NCI-H1048 (cell line): ENCODE measurements around the gene IGLL1.
"Not testable (repeated sequence)": the region's sequence is repeated elsewhere in the genome, so short reads cannot be mapped to it uniquely, and the experiment has no call there.

Experiments used
- DNase-seq: peaks from one replicate; lab custom pipeline; 2025; lab: John Stamatoyannopoulos, UW

Gene IGLL1

DNA sequence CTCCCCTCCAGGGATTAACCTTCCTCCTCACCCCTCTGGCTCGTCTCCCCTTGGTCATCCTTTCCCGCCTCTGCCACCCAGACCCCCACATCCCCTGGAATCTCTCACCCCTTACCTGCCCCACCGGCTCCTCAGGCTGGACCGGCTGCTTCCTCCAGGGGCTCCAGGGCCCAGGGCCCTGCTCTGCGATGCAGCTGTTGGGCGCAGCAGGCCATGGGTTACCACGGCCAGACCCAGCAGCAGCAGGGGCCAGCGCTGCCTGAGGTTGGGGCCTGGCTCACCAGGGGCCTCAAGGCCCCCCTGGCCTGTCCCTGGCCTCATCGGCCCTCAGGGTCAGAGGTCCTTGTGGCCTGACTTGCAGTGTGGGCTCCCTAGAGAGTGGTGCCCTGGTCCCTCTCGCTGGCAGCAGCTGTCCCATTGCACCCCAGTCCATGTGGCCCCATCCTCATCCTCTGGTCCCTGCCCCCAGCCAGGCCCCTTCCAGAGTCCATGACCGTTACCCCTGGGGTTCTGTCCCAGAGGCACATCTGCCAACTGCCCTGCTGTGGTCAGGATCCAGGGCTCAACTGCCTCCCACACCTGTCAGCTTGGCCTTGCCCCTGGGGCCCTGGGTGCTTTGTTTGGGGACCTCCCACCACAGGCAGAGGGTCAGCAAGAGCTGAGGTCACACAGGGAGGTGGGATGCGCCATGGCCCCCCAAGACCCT lies at the start of gene IGLL1:
Gene IGLL1, minus strand, starts transcription at position 421 of the 706 bp plus-strand sequence. Its CDS starts 100 bp downstream, at position 321.
- DNase-seq = no peak

DNA sequence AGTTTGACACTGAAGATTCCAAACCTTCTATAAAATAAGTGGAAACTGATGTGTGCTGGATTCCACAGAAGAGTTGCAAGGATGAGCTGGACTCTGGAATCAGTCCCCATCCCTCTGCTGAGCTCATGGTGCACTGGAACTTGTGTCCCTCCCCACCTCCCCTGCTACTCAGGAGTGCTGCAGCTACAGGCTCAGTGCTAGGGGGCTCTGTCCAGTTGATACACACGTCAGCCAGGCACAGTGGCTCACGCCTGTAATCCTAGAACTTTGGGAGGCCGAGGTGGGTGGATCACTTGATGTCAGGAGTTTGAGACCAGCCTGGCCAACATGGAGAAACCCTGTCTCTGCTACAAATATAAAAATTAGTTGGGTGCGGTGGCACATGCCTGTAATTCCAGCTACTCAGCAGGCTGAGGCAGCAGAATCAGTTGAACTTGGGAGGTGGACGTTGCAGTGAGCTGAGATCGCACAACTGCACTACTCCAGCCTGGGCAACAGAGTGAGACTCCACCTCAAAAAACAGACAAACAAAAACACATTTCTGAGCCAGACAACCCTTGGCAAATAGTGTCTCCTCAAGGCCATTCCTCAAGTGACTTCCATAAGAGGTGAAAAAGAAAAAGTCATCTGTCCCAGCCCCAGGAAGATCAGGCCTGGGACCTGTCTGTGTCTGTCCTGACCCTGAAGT lies 48.1 kb upstream of the IGLL1 start:
- not testable (repeated sequence) for DNase-seq

DNA sequence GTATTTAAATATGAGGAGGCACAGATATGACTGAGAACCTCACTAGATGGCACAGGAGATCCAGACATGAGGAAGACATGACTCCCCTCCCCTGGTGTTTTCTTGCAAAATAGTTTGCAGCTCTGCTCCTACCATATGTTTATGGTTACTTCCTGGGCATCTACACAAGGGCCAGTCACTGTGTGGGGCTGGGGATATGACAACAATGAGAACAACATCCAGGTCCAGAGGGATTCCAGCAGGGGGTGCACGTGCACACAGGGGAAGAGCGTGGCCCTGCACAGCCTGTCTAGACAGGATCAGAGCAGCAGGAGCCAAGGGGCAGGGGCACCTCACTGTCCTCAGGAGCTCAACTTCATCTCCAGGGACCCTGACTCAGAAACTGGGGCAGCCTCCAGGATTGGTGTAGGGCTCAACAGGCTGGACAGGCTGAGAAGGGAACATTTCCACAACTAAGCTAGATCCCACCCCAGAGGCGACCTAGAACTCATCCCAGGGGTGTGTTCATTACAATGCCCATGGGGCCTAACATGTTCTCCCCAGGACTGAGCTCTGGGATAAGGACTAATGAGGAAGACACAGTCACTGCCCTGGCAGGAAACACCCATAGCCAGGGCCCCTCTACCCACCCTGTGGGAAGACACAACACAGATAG lies 47.4 kb upstream of the IGLL1 start:
- DNase-seq = not testable (repeated sequence)

DNA sequence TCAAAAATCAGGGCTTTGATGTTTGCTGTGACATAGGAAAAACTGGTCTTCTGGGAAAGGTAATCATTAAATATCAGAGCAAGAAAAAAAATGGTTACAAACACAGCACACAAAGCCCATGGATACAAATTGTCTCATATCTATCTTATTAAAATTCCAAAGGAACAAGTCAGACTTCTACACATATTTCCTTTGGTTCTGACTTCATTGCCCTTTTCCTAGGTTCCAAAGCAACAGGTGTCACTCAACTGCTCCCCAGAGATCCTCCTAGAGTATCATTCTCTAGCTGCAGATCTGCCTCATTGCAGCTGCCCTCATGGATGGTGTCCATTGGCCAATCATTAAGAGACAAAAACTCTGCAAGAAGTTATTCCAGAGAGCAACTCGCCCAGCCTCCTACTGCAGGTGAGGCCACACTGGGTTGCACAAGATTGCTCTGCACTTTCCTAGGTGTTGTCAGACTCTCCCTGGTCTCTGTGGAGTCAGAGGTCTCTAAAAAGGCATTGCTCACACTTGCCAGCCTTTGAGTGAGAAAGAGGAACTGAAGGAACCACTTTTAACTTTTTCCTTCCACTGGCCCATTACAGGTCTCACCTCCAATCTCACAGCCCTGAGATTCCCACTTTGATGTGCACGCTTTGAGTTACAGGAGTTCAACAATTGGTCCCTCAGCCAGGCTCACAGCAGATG lies 46.3 kb upstream of the IGLL1 start:
- DNase-seq = no peak

DNA sequence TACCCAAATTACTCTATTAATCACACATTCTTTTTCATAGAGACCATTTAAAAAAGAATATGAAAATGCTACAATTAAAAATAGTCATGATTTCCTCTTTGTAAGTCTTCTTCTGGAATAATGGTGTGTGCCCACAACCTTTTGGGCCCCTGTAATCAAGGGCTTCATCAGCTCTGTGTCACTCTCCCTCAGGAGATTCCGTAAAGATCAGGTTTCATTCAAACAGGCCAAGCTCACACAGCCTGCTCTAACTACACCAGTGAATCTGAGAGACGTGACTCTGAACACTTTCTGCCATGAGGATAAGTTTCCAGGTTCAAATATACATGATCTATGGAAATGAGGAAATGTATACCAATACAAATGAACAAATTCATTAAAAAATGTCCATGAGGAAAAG lies 42.5 kb upstream of the IGLL1 start:
- no peak for DNase-seq

DNA sequence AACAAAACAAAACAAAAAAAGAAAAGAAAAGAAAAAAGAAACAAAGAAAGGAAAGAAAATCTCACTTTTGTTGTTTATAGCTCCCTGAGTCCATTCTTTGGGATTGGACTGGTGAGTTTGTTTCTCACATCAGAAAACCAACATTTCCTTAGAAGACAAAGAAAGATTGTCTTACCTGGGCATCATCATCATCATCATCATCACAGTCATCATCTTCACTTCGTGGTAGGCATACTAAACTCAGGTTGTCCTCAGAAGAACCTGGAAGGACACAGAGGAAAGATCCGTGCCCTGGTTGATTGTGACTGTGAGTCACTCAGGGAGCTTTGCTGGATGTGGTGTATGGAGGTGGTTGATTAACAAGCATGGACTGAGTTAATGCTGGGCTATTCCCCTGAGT lies 41.8 kb upstream of the IGLL1 start:
- DNase-seq = not testable (repeated sequence)

DNA sequence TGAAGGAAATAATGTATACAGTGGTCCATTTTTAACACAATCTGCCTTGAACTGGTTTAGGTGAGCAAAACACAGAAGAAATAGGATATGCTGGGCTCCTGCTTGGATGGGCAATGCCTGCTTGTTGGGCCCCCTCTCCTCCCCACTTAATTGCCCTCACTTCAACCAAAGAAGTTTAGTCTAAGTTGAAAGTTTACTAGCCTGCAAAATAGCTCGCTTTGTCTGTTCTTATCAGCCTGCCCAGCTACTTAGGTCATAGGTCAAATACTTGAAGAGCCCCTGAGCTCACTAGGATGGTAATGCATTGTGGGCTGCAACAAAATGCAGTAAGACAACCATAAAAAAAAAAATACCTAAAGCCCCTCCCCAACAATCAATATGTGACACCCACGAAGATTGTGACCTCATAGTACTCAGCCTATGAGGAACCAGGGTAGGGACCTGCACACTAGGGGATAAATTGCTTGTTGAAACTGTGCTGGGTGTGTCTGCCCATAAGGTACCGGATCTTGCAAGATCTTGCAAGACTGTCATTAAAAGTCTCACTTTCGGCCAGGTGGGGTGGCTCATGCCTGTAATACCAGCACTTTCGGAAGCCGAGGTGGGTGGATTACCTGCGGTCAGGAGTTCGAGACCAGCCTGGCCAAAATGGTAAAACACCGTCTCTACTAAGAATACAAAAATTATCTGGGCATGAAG lies 41.1 kb upstream of the IGLL1 start:
- DNase-seq = no peak

DNA sequence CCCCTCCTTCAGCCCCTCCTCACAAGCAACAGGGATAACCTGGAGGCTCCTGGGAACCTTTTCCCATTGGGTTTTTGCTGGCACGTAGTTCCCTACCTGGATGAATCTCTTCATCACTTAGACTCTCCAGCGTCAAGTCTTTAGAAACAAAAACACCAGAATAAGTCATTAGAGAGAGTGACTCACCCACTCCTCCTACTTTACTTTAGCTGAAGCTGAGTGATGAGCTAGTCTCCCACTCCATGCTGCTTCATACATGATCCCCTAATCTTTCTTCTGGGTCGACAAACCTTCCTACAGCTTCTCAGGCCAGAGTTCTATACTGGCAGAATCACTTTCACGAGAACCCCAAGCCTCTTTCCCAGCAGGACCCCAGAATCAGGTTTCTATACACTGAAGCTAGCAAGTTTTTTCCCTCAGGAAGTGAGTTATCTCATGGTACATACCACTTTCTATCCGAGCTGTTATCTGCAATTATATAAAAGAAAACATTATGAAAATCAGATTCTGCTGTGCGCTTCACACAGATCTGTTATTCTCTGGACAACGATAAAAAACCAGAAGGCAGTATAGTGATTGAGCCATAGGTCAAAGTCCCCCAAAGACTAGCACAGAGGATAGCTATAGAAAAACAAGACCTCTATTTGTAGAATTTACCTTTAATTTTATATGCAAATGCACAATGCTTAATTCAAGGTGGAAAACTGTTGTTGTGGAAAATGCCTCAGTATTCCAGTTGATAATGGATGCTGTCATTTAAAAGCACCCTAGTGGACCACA lies 33.3 kb upstream of the IGLL1 start:
- no peak for DNase-seq

DNA sequence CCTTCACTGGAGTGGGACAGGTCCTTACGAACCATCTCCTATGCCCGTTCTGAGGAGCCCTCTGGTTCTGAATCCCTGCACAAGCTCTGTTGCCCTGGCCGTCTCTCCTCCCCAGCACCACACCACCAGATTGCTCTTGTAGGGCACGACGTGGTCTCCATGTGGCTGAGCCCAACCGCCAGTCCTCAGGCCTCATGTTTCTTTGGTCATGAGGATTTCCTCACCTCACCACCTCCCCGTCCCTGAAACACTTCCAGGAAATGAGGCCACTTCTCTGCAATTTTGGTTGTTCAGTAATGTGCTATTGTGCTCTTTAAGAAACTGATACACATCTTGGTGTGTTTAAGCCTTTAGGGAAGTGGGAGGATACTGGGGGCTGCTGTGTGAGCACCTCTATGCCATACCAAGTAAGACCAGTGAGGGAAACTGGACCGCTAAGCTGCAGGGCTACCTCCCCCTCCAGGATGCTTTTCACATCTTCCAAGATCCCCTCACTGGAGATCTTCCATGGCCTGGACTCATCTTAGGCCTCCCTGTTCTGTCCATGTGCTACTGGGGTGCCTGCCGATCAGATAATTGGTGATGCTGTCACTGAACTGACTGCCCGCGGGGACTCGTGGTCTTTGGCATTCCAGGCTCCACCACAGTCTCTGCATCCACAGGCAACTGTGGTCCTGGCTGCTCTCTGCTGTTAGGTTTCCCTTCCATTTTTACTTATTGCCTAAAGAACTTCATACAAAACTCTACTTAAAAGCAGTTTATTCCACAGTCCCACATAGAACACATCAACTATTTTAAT lies 30.1 kb upstream of the IGLL1 start:
- no peak for DNase-seq

DNA sequence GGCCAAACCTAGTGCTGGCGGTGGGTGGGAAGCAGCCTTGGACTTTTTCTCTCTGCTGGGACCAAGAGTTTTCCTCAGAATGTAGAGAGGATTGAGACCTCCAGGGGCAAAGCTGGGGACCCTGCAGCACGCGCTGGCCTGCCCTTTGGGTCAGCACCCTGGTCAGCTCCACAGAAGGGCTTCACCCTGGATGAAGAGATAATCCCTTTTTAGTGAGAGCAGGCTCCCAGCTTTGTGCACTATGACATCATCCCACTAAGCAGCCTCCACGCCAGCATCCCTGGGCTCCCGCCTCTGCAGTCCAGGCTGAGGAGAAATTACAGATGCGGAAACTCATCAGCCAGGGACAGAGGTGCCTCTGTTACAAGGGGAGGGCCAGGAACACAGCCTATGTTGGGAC lies 28.5 kb upstream of the IGLL1 start:
- no peak for DNase-seq

DNA sequence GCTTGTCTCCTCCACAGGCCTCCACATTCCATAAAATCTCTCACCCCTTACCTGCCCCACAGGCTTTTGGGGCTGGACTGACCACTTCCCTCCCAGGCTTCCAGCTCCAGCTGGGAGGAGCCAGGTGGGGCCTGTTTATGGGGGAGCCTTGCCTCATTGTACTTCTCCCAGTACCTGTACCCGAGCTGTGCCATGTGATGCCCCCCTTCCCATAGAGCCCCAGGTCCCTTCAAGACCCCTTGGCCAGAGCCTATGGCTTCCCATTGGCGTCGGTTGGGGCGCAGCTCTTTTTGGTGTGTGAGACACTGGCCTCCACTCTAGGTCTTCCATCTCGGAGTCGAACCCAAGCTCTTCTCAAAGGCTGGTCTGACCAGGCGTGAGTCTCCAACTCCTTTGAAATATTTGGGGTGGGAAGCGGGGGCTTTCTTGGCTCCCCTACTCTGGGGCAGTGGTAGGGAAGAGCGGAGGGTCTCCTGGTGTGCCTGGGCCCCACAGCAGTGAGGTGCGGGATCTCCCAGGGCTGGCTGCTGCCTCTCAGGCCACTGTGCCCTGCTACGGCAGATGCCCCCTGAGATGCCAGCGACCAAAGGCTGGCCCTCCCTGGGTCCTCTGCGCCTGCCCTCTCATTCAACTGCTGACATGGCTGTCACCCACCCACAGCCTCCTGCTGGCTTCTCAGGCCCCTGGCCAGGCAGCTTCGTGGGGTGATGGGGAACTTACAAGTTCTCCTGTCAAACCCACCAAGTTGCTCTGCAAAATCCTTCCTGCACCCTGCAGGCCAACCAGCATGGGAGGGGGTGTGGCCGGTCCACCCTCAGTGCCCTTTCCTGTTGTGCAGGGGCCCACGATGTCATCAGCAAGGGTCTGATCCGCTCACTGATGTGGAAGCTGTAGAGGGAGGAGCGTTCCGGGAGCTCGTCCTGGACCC lies 26.4 kb upstream of the IGLL1 start:
- no peak for DNase-seq

DNA sequence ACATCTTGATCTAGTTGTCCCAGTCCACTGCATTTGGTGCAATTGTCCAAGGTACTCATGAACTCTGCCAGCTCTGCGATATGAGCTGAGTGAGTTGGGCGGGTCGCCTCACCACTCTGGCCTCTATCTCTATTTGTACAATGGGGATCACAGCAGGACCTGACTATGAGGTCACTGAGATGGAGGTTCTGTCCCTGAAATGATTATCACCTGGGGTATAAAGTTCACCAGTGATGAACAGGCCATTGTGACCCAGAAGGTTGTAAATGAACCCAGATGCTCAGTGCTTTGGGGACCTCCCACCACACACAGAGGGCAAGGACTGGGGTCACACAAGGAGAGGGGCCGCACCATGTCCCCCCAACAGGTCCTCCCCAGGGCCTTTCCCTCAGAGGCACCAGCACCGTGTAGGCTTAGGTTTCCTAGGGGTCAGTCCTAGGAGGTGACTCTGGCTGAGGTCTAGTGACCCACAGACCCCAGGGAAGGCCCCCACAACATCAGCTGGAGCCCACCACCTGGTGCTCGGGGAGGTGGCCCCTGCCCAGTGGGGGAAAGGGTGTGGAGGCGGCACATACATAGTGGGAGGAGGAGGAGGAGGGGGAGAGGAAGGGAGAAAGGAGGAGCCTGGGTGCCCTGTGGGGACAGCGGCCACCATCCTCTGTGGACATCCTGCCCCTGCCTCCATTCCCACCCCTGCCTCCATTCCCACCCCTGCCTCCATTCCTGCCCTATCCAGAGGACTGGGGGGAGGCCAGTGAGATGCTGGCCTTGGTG lies 25.0 kb upstream of the IGLL1 start:
- DNase-seq = no peak

DNA sequence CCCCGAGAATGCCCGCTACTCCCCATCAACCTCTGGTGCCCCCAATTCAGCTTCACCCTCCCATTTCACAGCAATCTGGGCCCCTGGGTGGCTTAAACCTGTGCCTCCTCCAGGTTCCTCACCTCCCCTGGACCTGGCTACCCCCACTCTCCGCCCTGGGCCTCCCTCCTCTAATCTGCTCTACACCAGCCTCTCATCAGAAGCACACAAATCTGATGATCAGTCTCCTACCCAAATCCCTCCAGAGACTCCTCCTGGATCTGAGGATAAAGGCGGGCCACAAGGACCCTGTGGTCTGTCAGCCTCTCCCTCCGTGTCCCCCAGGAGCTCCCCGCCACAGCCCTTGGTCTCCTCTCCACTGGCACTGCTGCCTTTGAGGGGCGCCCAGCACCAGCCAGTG lies 23.2 kb upstream of the IGLL1 start:
- DNase-seq = no peak

DNA sequence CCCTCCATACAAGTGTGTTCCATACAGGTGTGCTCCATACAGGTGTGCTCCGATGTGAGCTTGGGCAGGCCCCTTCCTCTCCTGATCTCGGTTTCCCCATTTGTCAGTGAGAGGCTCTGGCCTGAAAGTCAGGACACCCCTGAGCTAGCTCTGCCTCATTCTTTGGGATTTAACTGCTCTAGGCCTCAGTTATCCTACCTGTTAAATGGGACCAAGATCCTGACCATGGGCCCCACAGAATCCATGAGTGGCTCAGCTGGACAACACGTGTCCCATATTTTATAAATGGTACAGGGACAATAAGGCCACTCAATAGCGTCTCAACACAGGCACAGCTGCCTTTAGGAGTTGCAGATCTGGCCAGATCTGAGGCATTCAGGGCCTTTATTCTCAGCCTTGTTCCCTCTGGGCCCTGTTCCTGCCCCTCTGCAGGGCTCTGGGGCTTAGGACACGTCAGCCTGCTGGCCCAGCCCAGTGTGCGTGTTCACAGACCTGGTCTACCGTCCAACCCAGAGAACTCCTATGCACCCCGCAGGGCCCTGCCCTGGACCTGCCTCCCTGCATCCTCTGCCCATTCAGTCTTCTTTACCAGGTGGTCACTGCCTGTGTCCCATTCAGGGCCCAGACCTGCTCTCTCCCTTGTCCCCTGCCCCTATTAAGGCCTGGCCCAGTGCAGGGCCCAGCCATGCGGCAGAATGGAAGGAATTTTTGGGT lies 18.9 kb upstream of the IGLL1 start:
- no peak for DNase-seq

DNA sequence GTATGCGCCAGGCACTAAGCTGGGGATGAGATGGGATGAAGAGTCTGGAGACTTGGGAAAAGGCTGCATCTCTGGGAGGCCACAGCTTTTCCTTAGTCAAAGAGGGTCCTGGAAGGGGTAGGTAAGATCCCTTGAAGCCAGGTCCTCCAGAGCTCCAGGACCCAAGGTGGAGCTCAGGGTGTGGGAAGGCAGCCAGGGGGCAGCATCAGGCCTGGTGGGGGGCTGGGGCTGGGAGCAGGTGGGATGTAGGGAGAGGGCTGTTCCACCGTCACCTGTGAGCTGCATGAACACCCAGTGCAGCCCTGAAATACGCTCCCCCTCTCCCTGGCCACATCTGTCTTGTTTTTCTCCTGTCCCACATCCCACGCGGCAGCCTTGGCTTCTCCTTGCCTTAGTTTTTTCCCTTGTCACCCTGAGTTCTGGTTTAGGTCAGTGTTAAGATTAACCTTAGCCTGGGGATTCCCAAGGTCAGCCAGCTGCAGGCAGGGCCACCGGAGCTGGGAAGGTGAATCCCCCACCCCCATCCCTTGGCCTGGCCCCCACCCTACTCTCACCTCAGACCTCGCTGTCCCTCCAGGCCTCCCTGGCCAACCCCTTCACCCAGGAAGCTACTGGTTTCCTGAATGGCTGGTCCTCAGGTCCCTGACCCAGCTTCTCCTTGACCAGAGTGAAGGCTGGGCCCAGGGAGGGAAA lies 17.6 kb upstream of the IGLL1 start:
- not testable (repeated sequence) for DNase-seq

DNA sequence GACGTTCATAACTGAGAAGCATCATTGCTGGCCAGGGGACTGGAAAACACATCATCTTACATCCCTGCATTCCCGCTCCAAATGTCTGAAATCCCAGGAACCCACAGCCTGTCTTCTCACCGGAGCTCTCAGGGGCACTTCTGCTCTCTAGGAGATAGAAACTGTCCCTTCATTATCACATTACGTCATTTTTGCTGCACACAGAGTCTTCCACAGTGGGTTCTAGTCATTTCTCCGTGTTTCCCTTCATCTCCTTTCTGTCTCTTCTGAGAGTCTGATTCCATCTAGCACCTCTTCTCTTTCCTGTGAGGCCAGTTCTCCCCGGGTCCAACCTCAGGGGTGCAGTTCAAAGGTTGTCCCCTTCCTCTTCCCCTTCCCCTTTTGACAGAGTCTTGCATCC lies 15.8 kb upstream of the IGLL1 start:
- not testable (repeated sequence) for DNase-seq

DNA sequence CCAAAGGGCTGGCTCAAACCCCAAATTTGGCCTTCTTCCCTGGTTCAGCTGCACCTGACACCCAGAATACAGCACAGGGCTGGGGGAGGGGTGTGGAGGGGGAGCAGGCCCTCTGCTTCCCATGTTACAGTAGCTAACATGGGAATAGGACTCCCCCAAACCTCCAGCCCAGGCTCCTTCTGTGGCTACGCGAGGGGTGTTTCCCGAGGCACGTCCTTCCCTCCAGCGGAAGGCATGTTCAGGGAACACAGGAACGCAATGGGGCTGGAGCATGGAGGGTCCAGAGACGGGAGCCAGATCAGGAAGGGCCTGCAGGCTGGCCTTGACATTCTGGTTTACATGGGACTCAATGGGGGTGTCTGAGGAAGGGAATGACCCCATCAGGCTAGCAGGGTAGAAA lies 11.8 kb upstream of the IGLL1 start:
- no peak for DNase-seq
